GM18526 (cell line): ENCODE data around the gene PDE3B.

Experiments used
- POLR2A ChIP-seq: IDR thresholded peaks from 3 replicates; pipeline ENCODE4 v1.6.1; 2011; ENCODE audit not compliant: insufficient read length; ENCODE audit errors: extremely low read depth

The PDE3B gene

DNA sequence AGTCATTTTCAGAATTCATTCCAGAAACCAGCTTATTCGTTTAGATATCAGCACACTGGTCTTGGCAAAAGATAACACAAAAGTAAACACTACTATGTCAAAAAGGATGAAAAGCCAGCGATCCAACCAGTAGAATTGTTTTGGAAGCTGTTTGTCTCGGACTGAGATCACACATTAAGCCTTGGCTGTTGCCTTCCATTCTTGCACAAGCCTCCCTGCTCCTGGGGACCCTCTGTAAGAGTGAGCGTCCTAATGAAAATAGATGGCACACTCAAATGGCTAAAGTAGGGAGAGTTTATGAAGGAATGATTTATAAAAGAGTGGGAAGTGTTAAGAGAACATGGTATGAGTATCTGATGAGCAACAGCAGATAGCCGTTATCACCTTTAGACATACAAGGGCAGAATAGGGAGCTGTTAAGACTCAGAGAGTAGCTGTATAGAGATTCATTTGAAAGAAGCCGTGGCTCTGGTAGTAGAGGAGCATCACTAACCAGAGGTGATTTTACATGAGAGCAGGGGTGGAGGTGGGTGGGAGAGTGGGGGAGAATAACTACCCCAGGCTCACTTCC is 25.2 kb downstream of the PDE3B start:
- TF ChIP-seq POLR2A: no peak

DNA sequence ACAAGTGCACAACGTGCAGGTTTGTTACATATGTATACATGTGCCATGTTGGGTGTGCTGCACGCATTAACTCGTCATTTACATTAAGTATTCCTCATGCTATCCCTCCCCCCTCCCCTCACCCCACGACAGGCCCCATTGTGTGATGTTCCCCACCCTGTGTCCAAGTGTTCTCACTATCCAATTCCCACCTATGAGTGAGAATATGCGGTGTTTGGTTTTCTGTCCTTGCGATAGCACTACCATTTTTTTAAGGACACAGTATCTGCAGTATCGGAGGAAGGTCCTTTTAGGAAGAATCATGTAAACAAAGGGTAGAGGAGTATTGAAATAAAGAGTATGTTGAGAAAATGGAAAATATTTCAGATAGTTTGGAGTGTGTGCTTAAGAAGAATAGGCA is 25.9 kb downstream of the PDE3B start:
- TF ChIP-seq POLR2A: no peak

DNA sequence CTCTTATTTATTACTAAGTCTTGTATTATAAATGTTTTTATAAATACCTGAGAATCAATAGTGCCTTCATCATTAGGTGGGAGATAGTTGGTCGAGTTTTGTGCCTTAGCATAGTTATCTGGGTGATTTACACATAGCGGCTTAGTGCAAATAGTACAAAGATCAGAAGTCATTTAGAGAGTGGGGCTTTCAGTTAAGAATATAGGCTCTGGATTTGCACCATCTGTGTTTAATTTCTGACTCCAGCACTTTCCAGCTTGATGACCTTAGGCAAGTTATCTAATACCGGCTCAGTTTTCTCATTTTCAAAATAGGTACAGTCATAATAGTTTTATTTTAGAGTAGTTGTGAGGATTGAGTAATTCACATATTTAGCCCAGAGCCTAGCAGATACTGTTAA is 26.4 kb downstream of the PDE3B start:
- no peak for TF ChIP-seq POLR2A

DNA sequence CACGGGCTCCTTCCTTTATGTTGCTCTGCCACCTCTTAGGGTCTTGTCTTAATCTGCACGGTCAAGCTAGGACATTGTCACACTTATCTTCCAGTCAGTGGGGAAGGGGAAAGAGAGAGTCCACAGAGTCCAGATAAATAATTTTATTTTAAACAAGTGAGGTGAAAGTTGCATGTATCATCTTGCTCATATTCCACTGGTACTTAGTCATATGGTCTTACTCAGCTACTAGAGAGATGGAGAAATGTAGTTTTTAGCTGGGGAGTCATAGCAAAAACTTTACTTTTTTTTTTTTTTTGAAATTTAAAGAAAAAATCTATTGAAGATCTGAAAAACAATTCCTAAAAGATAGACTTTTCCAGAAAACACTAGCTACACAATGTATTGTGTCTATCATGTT is 29.0 kb downstream of the PDE3B start:
- TF ChIP-seq POLR2A: no peak

DNA sequence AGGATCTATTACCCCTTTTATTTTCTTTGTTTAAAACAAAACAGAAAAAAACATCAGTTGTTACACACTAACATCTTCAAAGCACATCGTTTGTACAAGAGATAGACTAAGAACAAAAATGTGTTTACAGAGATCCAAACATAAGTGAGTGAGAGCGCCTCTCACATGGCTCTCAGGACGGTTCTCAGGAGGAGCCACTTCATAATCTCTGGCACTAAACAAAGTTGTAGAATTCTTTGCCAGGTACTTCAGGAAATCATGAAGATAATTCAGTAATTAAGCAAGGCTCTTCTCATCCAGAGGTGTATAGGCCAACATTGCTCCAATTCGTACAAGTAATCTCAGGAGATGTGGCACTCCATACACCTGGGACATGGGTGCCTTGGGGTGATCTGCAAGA is 29.8 kb downstream of the PDE3B start:
- TF ChIP-seq POLR2A: no peak

DNA sequence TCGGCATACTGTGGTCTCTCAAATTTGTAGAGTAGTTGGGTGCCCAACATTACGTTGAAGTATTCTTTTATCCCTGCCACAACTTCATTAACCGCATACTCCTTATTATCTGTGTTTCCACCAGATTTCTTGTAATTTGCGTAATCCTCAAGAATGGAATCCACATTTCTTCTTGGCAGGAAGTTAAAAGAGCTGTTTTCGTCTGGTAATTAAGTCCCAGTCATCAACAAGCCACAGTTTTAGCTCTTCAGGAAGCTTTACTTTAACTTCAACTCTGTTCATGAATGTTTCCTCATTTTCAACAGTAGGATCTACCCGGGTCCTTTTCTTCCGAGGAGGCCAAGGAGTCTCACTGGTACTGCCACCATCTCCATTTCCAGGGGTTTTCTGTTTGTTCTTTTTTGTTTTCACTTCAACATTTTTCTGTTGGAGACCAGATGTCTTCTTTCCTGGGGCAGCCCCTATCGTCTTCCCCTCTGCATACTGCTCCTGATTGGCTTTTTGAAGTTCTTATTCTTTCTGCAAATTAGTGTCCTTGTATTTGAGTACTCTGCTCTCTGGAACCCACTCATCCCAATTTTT is 30.3 kb downstream of the PDE3B start:
- no peak for TF ChIP-seq POLR2A

DNA sequence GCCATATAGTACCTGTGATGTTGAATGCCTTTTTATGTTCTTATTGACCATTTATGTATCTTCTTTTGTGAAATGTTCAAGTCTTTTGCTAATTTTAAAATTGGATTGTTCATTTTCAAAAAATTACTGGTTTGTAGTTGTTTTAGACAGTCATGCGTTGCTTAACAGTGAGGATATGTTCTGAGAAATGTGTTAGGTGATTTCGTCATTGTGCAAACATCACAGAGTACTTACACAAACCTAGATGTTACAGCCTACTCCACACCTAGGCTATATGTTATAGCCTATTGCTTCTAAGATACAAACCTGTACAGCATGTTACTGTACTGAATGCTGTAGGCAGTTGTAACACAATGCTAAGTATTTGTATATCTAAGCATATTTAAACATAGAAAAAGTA is 32.5 kb downstream of the PDE3B start:
- no peak for TF ChIP-seq POLR2A

DNA sequence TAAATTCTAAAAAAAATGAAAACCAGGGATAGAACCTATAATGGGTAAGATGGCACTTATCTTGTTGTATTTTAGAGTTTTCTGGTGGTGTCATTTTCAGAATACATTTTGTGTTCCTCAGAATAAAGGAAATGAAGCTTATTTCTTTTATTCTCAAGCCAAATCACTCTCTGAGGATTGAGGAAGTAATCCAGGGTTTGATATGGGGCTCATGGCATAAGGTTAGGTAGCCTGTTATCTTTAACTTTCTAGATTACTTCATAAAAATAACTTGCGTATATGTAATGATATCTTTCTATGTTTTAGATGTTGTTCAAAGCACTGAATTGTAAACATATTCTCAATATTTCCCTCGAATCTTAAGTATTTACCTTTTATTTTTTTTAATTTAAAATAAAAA is 33.5 kb downstream of the PDE3B start:
- TF ChIP-seq POLR2A: no peak

DNA sequence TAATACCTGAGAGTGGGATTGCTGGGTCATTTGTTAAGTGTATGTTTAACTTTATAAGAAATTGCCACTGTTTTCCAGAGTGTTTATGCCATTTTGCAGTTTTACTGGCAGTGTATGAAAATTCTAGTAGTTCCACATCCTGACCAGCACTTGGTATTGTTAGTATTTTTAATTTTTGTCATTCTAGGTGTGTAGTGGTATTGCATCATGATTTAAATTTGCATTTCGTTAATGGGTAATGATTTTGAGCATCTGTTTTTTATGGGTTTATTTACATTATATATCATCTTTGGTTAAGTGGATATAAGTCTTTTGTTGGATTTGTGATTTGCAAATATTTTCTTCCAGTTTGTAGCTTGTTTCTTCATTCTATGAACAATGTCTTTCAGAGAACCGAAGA is 34.7 kb downstream of the PDE3B start:
- no peak for TF ChIP-seq POLR2A

DNA sequence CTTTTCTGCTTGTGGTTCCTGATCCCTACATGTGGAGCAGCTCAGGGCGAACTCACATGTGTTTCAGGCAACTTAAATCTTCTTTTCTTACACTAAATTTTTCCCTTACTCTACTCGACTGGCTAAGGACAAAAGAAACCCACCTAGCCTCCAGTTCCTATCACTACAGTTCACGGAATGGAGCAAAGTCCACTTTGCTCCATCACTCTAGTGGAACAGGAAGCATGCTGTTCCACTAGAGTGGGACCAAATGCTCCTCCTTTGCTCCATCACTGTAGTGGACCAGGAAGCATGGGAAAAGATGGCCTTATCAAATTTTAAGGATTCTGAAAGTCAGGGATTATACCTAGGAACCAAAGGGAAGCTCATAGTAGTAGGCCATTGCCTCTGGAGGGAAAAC is 36.1 kb downstream of the PDE3B start:
- no peak for TF ChIP-seq POLR2A

DNA sequence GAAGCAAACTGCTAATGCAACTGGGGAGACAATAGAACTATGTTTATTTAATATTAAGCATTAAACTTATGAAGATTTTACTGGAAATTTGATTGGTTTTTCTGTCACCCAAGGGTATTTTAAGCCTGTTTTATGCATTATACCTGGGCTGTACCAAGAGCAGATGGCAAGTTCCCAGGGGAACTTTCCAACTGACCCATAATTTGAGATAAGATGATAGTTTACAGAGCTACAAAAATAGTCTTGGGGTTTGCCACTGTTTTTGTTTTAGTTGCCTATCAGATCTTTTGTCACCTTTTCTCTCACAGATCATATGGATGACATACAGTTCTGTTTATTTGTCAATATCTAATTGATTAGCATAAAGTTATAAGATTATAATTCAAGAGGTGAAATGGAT is 43.9 kb downstream of the PDE3B start:
- TF ChIP-seq POLR2A: no peak

DNA sequence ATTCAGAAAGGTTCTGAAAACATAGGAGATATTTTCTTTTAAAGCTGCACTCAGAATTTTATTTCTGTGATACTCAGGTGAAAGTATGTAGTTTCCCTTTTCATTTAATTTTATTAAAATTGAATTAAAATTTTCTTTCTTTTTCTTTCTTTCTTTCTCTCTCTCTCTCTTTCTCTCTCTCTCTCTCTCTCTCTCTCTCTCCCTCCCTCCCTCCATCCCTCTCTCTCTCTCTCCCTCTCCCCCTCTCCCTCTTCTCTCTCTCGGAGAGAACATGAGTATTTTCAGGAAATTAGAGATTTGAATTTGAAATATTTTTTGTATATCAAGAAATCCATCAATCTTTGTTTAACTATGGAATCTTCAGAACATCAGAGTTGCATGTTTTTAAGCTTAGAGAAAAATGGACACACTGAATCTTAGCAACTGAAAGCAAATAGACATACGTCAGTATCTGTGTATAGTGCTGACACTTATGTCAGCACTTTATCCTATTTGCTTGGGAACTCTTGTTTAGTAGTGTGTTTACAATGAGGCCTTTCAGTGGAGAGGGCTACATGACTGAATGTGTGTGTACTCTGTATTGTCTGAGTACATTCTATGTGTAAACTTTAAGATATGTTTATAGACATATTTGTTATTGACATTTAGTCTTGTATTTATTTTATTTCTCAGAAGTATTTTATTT is 44.5 kb downstream of the PDE3B start:
- TF ChIP-seq POLR2A: no peak

DNA sequence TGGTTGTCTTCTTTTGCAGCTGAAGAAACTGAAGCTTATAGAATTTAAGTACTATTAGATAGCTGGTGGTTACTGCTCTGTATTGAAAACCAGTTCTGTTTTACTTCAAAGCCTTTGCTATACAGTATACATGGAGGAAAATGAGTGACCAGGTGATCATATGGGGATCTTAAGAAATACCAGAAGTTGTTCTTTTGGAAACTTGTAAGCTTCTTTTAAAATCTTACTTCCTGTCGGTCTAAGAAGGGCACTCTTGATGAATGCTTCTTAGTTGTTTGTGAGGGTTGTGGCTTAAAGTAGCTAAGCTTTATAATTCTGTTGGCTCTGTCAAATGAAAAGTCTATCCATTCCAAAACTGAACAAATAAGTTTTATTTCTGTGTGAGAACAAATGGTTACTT is 55.2 kb downstream of the PDE3B start:
- no peak for TF ChIP-seq POLR2A

DNA sequence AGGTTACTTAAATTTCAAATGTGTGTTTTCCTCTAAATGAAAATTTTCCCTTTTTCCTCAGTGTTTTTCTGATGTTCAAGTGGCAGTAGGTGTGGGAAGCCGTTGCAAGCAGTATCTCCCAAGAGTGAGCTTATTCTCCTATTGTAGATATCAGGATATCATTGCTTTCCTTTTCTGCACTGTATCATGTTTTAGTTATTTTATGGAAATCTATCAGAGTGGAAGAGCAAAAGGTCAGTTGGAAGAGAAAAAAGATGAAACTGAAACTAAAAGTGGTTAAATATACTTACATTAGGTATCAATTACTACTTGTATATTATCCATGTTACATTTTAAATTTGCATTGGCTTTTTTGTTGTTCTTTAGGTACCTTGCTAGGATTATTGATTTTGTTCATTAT is 57.0 kb downstream of the PDE3B start:
- TF ChIP-seq POLR2A: no peak

DNA sequence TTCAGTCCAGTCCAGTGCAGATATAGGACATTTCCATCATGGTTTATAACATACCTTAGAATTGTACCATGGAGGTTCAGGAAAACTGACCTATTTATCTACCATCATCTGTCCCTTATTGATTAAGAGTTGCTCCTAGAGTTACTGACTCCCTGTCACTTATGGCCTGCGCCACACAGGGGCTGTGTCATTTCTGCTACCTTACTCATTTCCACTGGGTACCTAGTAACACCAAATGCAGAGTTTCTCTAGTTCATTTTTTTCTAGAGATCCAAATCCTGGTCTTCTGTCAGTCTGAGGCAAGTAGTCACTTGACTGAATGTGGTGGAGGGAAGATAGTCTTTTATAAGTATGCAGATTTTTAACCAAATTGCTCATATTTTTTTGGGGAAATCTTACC is 59.2 kb downstream of the PDE3B start:
- no peak for TF ChIP-seq POLR2A

DNA sequence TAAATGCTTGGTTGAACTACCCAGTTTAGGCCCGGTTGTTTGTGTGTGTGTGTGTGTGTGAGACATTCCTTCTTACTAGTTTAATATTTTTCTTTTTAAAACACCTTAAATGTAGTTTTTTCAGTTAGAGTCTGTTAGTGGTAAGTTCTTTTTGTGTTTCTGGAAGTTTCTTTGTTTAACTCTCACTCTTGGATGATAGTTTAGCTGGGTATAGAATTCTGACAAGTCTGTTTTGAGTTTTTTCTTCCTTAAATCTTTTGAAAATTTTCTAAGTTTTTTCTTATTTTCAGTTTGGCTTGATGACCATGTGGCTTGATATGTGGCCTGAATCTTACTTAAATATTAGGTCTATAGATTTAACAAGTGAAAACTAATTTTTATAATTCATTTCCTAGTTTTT is 60.1 kb downstream of the PDE3B start:
- no peak for TF ChIP-seq POLR2A

DNA sequence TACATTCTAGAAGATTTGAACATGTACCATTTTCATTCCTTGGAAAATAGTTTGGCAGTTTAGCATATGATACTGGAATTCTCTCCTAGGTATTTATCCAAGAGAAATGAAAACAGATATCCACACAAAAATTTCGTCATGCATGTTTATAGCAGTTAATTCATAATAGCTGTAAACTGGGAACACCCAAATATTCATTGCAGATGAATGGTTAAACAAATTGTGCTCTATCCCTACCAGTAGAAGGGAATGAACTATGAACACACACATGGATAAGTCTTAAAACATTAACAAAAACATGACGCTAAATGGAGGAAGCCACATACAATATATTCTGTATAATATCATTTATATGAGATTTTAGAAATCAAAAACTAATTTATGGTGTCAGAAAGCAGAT is 61.5 kb downstream of the PDE3B start:
- TF ChIP-seq POLR2A: no peak
